K562 (cell line): ENCODE results near the gene POU2AF2.

Experiments used
- CBX8 ChIP-seq: fragments of 200-600 bp; sonication (generic); IDR thresholded peaks from 2 replicates; pipeline ENCODE4 v1.6.1; 2012; ENCODE audit warnings: borderline replicate concordance, mixed run types, low read depth, mild to moderate bottlenecking, moderate library complexity, mixed read lengths, low read length, control low read depth, inconsistent platforms; ENCODE audit not compliant: poor library complexity, severe bottlenecking; ENCODE audit errors: extremely low read depth
- FOXA1 ChIP-seq: fragments of 450-650 bp; IDR thresholded peaks from 2 replicates; pipeline ENCODE4 v1.6.1; 2016; ENCODE audit warnings: mild to moderate bottlenecking, borderline replicate concordance
- KLF16 ChIP-seq: IDR thresholded peaks from 2 replicates; pipeline ENCODE4 v1.6.1; 2016; ENCODE audit warnings: antibody characterized with exemption
- NONO ChIP-seq, 2 experiments: fragments of 200-400 bp in 1 of 2; fragments of 450-650 bp in 1 of 2; formaldehyde crosslinking in 1 of 2; IDR thresholded peaks; 2 replicates each; pipeline ENCODE4 v1.6.1; 2017; ENCODE audit warnings: low read depth in 2 of 2, mild to moderate bottlenecking in 2 of 2, moderate library complexity in 2 of 2, low read length in 1 of 2
- POLR2AphosphoS2 ChIP-seq: IDR thresholded peaks from 2 replicates; pipeline ENCODE4 v1.6.1; 2012; ENCODE audit warnings: low read length, improper control_type of control experiment
- POLR2B ChIP-seq: fragments of 450-650 bp; IDR thresholded peaks from 2 replicates; pipeline ENCODE4 v1.6.1; 2018; ENCODE audit warnings: low read depth; ENCODE audit not compliant: partially characterized antibody
- TCF7 ChIP-seq: sonication (generic); IDR thresholded peaks from 2 replicates; pipeline ENCODE4 v1.6.1; 2016; ENCODE audit warnings: antibody characterized with exemption, borderline replicate concordance
- ZBTB1 ChIP-seq: sonication (generic); formaldehyde crosslinking; IDR thresholded peaks from 2 replicates; pipeline ENCODE4 v1.8.1; 2023; ENCODE audit warnings: missing genetic modification reagents, low read depth, mild to moderate bottlenecking, borderline replicate concordance
- TF ChIP-seq, protein P1 (sequence below): fragments of 250-450 bp; sonication (Bioruptor Pico); IDR thresholded peaks from 2 replicates; pipeline ENCODE4 v1.8.0; 2021; ENCODE audit warnings: moderate library complexity, mild to moderate bottlenecking, inconsistent platforms
- TF ChIP-seq, protein P2 (sequence below), 3 experiments: IDR thresholded peaks in 2 of 3; conservative IDR thresholded peaks in 1 of 3; 2 replicates each; pipeline ENCODE4 v1.5.1; 2011 to 2012; ENCODE audit warnings: low read length in 3 of 3, mild to moderate bottlenecking in 3 of 3, control low read depth in 2 of 3, improper control_type of control experiment in 1 of 3, inconsistent platforms in 1 of 3, low read depth in 1 of 3, mixed read lengths in 1 of 3, moderate library complexity in 1 of 3; ENCODE audit not compliant: insufficient read depth in 2 of 3
- TF ChIP-seq, protein P3 (sequence below): sonication (generic); formaldehyde crosslinking; IDR thresholded peaks from 2 replicates; pipeline ENCODE4 v1.8.1; 2023; ENCODE audit warnings: mild to moderate bottlenecking, missing genetic modification reagents
- TF ChIP-seq, protein P4 (sequence below): fragments of 450-650 bp; formaldehyde crosslinking; IDR thresholded peaks from 2 replicates; pipeline ENCODE4 v1.4.0; 2020; ENCODE audit warnings: mild to moderate bottlenecking

DNA sequence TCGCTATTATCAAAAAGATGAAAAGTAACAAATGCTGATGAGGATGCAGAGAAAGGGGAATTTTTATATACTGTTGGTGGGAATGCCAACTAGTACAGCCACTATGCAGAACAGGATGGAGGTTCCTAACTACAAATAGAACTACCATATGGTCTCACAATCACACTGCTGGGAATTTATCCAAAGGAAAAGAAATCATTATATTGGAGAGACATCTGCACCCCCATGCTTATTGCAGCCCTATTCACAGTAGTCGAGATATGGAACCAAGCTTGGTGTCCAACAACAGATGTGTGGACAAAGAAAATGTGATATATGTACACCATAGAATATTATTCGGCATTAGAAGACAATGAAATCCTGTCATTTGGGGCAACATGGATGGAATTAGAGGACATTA, 19.6 kb upstream of the POU2AF2 start:
- TF ChIP-seq, protein P1, sequence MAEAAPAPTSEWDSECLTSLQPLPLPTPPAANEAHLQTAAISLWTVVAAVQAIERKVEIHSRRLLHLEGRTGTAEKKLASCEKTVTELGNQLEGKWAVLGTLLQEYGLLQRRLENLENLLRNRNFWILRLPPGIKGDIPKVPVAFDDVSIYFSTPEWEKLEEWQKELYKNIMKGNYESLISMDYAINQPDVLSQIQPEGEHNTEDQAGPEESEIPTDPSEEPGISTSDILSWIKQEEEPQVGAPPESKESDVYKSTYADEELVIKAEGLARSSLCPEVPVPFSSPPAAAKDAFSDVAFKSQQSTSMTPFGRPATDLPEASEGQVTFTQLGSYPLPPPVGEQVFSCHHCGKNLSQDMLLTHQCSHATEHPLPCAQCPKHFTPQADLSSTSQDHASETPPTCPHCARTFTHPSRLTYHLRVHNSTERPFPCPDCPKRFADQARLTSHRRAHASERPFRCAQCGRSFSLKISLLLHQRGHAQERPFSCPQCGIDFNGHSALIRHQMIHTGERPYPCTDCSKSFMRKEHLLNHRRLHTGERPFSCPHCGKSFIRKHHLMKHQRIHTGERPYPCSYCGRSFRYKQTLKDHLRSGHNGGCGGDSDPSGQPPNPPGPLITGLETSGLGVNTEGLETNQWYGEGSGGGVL (CRISPR knock-in tag) = no peak
- TF ChIP-seq, protein P2, sequence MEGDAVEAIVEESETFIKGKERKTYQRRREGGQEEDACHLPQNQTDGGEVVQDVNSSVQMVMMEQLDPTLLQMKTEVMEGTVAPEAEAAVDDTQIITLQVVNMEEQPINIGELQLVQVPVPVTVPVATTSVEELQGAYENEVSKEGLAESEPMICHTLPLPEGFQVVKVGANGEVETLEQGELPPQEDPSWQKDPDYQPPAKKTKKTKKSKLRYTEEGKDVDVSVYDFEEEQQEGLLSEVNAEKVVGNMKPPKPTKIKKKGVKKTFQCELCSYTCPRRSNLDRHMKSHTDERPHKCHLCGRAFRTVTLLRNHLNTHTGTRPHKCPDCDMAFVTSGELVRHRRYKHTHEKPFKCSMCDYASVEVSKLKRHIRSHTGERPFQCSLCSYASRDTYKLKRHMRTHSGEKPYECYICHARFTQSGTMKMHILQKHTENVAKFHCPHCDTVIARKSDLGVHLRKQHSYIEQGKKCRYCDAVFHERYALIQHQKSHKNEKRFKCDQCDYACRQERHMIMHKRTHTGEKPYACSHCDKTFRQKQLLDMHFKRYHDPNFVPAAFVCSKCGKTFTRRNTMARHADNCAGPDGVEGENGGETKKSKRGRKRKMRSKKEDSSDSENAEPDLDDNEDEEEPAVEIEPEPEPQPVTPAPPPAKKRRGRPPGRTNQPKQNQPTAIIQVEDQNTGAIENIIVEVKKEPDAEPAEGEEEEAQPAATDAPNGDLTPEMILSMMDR (IDR thresholded peaks at IDR 0.05 in 2 of 3, conservative IDR thresholded peaks at IDR 0.05 in 1 of 3; ENCODE audit: insufficient read depth in 2 of 3, low read depth in 1 of 3, low read length in 3 of 3) = no peak
- TF ChIP-seq NONO (IDR thresholded peaks at IDR 0.05; ENCODE audit: low read depth in 2 of 2, low read length in 1 of 2) = no peak
- no peak for TF ChIP-seq POLR2B
- TF ChIP-seq ZBTB1 = no peak
- no peak for TF ChIP-seq FOXA1
- TF ChIP-seq, protein P3, sequence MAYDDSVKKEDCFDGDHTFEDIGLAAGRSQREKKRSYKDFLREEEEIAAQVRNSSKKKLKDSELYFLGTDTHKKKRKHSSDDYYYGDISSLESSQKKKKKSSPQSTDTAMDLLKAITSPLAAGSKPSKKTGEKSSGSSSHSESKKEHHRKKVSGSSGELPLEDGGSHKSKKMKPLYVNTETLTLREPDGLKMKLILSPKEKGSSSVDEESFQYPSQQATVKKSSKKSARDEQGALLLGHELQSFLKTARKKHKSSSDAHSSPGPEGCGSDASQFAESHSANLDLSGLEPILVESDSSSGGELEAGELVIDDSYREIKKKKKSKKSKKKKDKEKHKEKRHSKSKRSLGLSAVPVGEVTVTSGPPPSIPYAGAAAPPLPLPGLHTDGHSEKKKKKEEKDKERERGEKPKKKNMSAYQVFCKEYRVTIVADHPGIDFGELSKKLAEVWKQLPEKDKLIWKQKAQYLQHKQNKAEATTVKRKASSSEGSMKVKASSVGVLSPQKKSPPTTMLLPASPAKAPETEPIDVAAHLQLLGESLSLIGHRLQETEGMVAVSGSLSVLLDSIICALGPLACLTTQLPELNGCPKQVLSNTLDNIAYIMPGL (CRISPR knock-in tag) = no peak
- no peak for TF ChIP-seq CBX8
- TF ChIP-seq, protein P4, sequence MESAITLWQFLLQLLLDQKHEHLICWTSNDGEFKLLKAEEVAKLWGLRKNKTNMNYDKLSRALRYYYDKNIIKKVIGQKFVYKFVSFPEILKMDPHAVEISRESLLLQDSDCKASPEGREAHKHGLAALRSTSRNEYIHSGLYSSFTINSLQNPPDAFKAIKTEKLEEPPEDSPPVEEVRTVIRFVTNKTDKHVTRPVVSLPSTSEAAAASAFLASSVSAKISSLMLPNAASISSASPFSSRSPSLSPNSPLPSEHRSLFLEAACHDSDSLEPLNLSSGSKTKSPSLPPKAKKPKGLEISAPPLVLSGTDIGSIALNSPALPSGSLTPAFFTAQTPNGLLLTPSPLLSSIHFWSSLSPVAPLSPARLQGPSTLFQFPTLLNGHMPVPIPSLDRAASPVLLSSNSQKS (CRISPR knock-in tag) = no peak
- TF ChIP-seq POLR2AphosphoS2 = no peak
- TF ChIP-seq KLF16 = no peak
- no peak for TF ChIP-seq TCF7
